Renal pelvis (tissue), 12 donors: ENCODE data around the gene FAM24A. TPM values are rescaled to one million over a fixed set of nuclear protein-coding genes. Genes with fewer than 3 reads are reported as not detected.
A peak's percentile ranks its signal among the peaks of the same experiment; 100 is the strongest.
"Not testable (repeated sequence)": the region's sequence is repeated elsewhere in the genome, so short reads cannot be mapped to it uniquely, and the experiment has no call there.

ENCODE experiments used
- DNase-seq: peaks from one replicate; pipeline ENCODE4 v3.0.0-alpha.2; 2013
- long read RNA-seq, 16 experiments: transcript quantifications; one replicate each; lab custom pipeline, GENCODE V29; 2026
- polyA plus RNA-seq, 3 donors: library from polyadenylated mRNA; unstranded; fragments of 120-200 nt; gene quantifications; one replicate each; pipeline ENCODE4 v1.2.1, GENCODE V29; 2013; ENCODE audit not compliant: insufficient read length in 3 of 3

Gene FAM24A
- polyA plus RNA-seq = not detected
- long read RNA-seq, donor 1 = 0 reads
- long read RNA-seq, donor 2 = 0 reads
- long read RNA-seq, donor 3 = 0 reads
- long read RNA-seq, donor 4 = 0 reads
- long read RNA-seq, donor 5 = 0 reads
- long read RNA-seq, donor 6 = 0 reads
- long read RNA-seq, donor 7 = 0 reads
- long read RNA-seq, donor 8 = 0 reads
- long read RNA-seq, donor 9 = 0 reads
- long read RNA-seq, donor 10 = 0 reads
- long read RNA-seq, donor 11 = 0 reads
- long read RNA-seq, donor 12 = 0 reads
- long read RNA-seq, donor 13 = 0 reads
- long read RNA-seq, donor 14 = 0 reads
- long read RNA-seq, donor 15 = 0 reads
- long read RNA-seq, donor 16 = 0 reads

- DNase-seq = no peak
These were observed at the start of gene FAM24A for GRCh38 chr10:122910310-122910709. TSS of gene FAM24A (plus strand) at chr10:122910610. CDS start at chr10:122911635, 1,025 bp downstream.

- no peak for DNase-seq
These were observed 48.7 kb upstream of the FAM24A start for GRCh38 chr10:122861711-122862161.

GRCh38 chr10:122863216-122864193, 46.9 kb upstream of the FAM24A start:
- no peak for DNase-seq

- no peak for DNase-seq
These were observed 46.2 kb upstream of the FAM24A start for GRCh38 chr10:122864194-122864592.

GRCh38 chr10:122864901-122865300, 45.5 kb upstream of the FAM24A start:
- DNase-seq = no peak

GRCh38 chr10:122866757-122867482, 43.5 kb upstream of the FAM24A start:
- DNase-seq = not testable (repeated sequence)

- not testable (repeated sequence) for DNase-seq
These were observed 41.6 kb upstream of the FAM24A start for GRCh38 chr10:122868768-122869167.

GRCh38 chr10:122871947-122872346, 38.5 kb upstream of the FAM24A start:
- DNase-seq = not testable (repeated sequence)

- no peak for DNase-seq
These were observed 34.5 kb upstream of the FAM24A start for GRCh38 chr10:122875843-122876466.

- DNase-seq = no peak
These were observed 33.9 kb upstream of the FAM24A start for GRCh38 chr10:122876467-122876855.

GRCh38 chr10:122877264-122877663, 33.1 kb upstream of the FAM24A start:
- no peak for DNase-seq

GRCh38 chr10:122878799-122879338, 31.5 kb upstream of the FAM24A start:
- no peak for DNase-seq

- DNase-seq = peak; percentile 98
These were observed 30.8 kb upstream of the FAM24A start, which contains the start of gene FAM24B for GRCh38 chr10:122879339-122880273. TSS of gene FAM24B (minus strand) at chr10:122879581. CDS start at chr10:122850515, 29,066 bp downstream.

GRCh38 chr10:122882766-122883165, 27.6 kb upstream of the FAM24A start:
- no peak for DNase-seq

GRCh38 chr10:122884166-122884565, 26.2 kb upstream of the FAM24A start:
- DNase-seq = no peak

GRCh38 chr10:122894261-122894944, 16.0 kb upstream of the FAM24A start:
- DNase-seq = no peak

GRCh38 chr10:122903861-122904260, 6.5 kb upstream of the FAM24A start:
- DNase-seq = not testable (repeated sequence)

GRCh38 chr10:122911889-122912484, 1.6 kb downstream of the FAM24A start:
- peak; percentile 70 for DNase-seq

GRCh38 chr10:122915700-122916099, 5.3 kb downstream of the FAM24A start:
- no peak for DNase-seq
